ENCODE measurements around the gene CCL2. TPM values are rescaled to one million over a fixed set of nuclear protein-coding genes. Genes with fewer than 3 reads are reported as not detected.

Gene CCL2
- total and polyA plus RNA-seq, 2 donors (not counting 1 experiment from before 2014, with no cell fraction given), result 4.4 TPM; not detected in 1

DNA sequence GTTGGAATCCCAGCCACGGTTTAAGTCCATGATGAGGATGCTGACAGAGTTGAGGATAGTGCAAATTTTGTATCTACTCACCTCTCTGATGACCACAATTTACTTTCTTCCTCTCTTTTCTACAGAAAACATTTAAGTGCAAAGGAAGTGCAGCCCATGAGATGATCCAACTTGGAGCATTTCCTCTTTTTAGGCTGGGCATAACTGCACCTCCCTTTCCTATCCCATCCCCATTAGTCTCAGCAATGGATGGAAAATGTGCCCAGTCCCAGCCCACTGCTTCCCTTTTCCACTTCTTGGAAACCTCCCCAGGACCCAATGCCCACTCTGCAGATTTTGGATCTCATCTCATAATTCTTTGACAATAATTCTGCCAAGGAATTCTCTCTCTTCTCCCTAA is 47.6 kb downstream of the CCL2 start:
- H3K4me1 ChIP-seq (ENCODE audit: control insufficient read depth in 2 of 2, insufficient read depth in 2 of 2, low read length in 2 of 2), result peaks cover 6 to 9% of the 10 kb centered on the region in 2 donors
- POLR2A ChIA-PET, result no interaction called here
- ATAC-seq (ENCODE audit: low read depth), result no peak
- H3K9me3 Mint-ChIP-seq (ENCODE audit: insufficient read depth), result no peaks in the 10 kb centered on the region
- no peaks in the 10 kb centered on the region for H3K36me3 ChIP-seq (replicated peaks in 1 of 2; ENCODE audit: control extremely low read depth in 1 of 2, control insufficient read depth in 1 of 2, extremely low read depth in 1 of 2, insufficient read depth in 2 of 2, low read length in 1 of 2)
- no peak overlapping the region for H3K27ac ChIP-seq (ENCODE audit: low read length in 2 of 2)
- peaks cover 13% of the 10 kb centered on the region for H3K4me1 Mint-ChIP-seq
- H3K79me2 ChIP-seq (ENCODE audit: control insufficient read depth, insufficient read depth, low read length), result no peaks in the 10 kb centered on the region
- no CpG with 5 or more reads among the region's 1 CpG for WGBS (ENCODE audit: insufficient coverage)
- H2AFZ ChIP-seq (ENCODE audit: insufficient read depth, low read depth, low read length, poor library complexity, severe bottlenecking), result no peak overlapping the region
- no peak overlapping the region for H3K4me2 ChIP-seq (replicated peaks; ENCODE audit: low read depth, low read length, poor library complexity, severe bottlenecking)
- H3K27me3 ChIP-seq (replicated peaks in 1 of 4; ENCODE audit: control extremely low read depth in 1 of 4, control insufficient read depth in 3 of 4, insufficient read depth in 4 of 4, low read length in 3 of 4), result peaks cover 0 to 16% (median 2%) of the 10 kb centered on the region in 4 experiments
- intact Hi-C loops (cut with micrococcal nuclease), result no loop called here
- no peak overlapping the region for H3K4me3 Mint-ChIP-seq
- TF ChIP-seq, protein P1, sequence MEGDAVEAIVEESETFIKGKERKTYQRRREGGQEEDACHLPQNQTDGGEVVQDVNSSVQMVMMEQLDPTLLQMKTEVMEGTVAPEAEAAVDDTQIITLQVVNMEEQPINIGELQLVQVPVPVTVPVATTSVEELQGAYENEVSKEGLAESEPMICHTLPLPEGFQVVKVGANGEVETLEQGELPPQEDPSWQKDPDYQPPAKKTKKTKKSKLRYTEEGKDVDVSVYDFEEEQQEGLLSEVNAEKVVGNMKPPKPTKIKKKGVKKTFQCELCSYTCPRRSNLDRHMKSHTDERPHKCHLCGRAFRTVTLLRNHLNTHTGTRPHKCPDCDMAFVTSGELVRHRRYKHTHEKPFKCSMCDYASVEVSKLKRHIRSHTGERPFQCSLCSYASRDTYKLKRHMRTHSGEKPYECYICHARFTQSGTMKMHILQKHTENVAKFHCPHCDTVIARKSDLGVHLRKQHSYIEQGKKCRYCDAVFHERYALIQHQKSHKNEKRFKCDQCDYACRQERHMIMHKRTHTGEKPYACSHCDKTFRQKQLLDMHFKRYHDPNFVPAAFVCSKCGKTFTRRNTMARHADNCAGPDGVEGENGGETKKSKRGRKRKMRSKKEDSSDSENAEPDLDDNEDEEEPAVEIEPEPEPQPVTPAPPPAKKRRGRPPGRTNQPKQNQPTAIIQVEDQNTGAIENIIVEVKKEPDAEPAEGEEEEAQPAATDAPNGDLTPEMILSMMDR (IDR thresholded peaks at IDR 0.05), result no peak
- TF ChIP-seq EZH2 (IDR thresholded peaks at IDR 0.05; ENCODE audit: borderline replicate concordance, insufficient read depth, low read depth, low read length, poor library complexity, severe bottlenecking), result no peak
- no peak overlapping the region for H3K9ac ChIP-seq (ENCODE audit: low read length)
- DNase-seq, result no peak
- H4K20me1 ChIP-seq (ENCODE audit: control insufficient read depth, insufficient read depth, low read length, poor library complexity, severe bottlenecking), result no peaks in the 10 kb centered on the region
- H3K27ac Mint-ChIP-seq, result no peak overlapping the region
- no peaks in the 10 kb centered on the region for H3K9me3 ChIP-seq (ENCODE audit: control extremely low read depth in 1 of 3, control insufficient read depth in 2 of 3, insufficient read depth in 1 of 3, low read length in 2 of 3)
- CTCF ChIA-PET, result no interaction called here
- peaks cover 51% of the 10 kb centered on the region for H3K27me3 Mint-ChIP-seq
- H3K4me3 ChIP-seq (ENCODE audit: control extremely low read depth in 1 of 5, extremely low read depth in 1 of 5, insufficient read depth in 1 of 5, low read depth in 2 of 5, low read length in 4 of 5), result no peak overlapping the region

DNA sequence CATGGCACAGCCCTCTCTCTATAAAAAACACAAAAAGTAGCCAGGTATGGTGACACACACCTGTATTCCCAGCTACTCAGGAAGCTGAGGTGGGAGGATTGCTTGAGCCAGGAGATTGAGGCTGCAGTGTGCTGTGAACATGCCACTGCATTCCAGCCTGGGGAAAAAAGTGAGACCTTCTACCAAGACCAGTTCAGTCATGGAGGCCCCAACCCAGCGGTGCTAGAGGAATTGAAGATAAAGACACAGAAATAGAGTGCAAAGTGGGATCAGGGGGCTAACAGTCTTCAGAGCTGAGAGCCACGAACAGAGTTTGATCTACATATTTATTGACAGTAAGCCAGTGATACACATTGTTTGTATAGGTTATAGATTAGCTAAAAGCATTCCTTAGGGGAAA is 48.5 kb downstream of the CCL2 start:
- Histone ChIP-seq H3K4me1 (ENCODE audit: control insufficient read depth in 2 of 2, insufficient read depth in 2 of 2, low read length in 2 of 2) (peaks cover 6 to 9% of the 10 kb centered on the region in 2 donors), H2AFZ (ENCODE audit: insufficient read depth, low read depth, low read length, poor library complexity, severe bottlenecking) (no peak overlapping the region), H3K4me3 (ENCODE audit: control extremely low read depth in 1 of 5, extremely low read depth in 1 of 5, insufficient read depth in 1 of 5, low read depth in 2 of 5, low read length in 4 of 5) (no peak overlapping the region), H3K9me3 (ENCODE audit: control extremely low read depth in 1 of 3, control insufficient read depth in 2 of 3, insufficient read depth in 1 of 3, low read length in 2 of 3) (no peaks in the 10 kb centered on the region), H3K36me3 (replicated peaks in 1 of 2; ENCODE audit: control extremely low read depth in 1 of 2, control insufficient read depth in 1 of 2, extremely low read depth in 1 of 2, insufficient read depth in 2 of 2, low read length in 1 of 2) (no peaks in the 10 kb centered on the region), H3K9ac (ENCODE audit: low read length) (no peak overlapping the region), H3K79me2 (ENCODE audit: control insufficient read depth, insufficient read depth, low read length) (no peaks in the 10 kb centered on the region), H3K27ac (ENCODE audit: low read length in 2 of 2) (no peak overlapping the region), H4K20me1 (ENCODE audit: control insufficient read depth, insufficient read depth, low read length, poor library complexity, severe bottlenecking) (no peaks in the 10 kb centered on the region), H3K4me2 (replicated peaks; ENCODE audit: low read depth, low read length, poor library complexity, severe bottlenecking) (no peak overlapping the region), H3K27me3 (replicated peaks in 1 of 4; ENCODE audit: control extremely low read depth in 1 of 4, control insufficient read depth in 3 of 4, insufficient read depth in 4 of 4, low read length in 3 of 4) (peaks cover 0 to 14% (median 5%) of the 10 kb centered on the region in 4 experiments)
- Mint-ChIP-seq H3K27me3 (peaks cover 52% of the 10 kb centered on the region), H3K4me3 (no peak overlapping the region), H3K9me3 (ENCODE audit: insufficient read depth) (no peaks in the 10 kb centered on the region), H3K27ac (no peak overlapping the region), H3K4me1 (peaks cover 13% of the 10 kb centered on the region)
- CTCF ChIA-PET, result no interaction called here
- 88% methylated on average over 1 of the region's 2 CpGs for WGBS (ENCODE audit: insufficient coverage)
- POLR2A ChIA-PET, result no interaction called here
- intact Hi-C loops (cut with micrococcal nuclease), result no loop called here
- no peak for TF ChIP-seq EZH2 (IDR thresholded peaks at IDR 0.05; ENCODE audit: borderline replicate concordance, insufficient read depth, low read depth, low read length, poor library complexity, severe bottlenecking)
- TF ChIP-seq, protein P1 (IDR thresholded peaks at IDR 0.05), result no peak
- ATAC-seq (ENCODE audit: low read depth) (no peak), DNase-seq (no peak)

Data from B cell (primary cell).